Measurements from ENCODE around the gene REG4. TPM values are rescaled to one million over a fixed set of nuclear protein-coding genes. Genes with fewer than 3 reads are reported as not detected.

The REG4 gene
- total RNA-seq, 1 experiment from 2014 or later: not detected

- intact Hi-C loops (cut with micrococcal nuclease): no loop called here
- Histone ChIP-seq H3K4me1 (ENCODE audit: control insufficient read depth in 1 of 2, insufficient read depth in 2 of 2, low read length in 2 of 2) (no peaks in the 10 kb centered on the region), H3K27ac (ENCODE audit: low read depth, low read length) (no peak overlapping the region), H3K4me2 (ENCODE audit: low read length) (no peak overlapping the region), H4K20me1 (ENCODE audit: insufficient read depth) (no peaks in the 10 kb centered on the region), H3K9me3 (ENCODE audit: control insufficient read depth in 1 of 2, insufficient read depth in 1 of 2, low read depth in 1 of 2, low read length in 2 of 2) (no peaks in the 10 kb centered on the region), H3K79me2 (ENCODE audit: insufficient read depth, low read length) (no peaks in the 10 kb centered on the region), H3K9ac (ENCODE audit: low read length) (no peak overlapping the region), H3K27me3 (ENCODE audit: insufficient read depth, low read length) (no peaks in the 10 kb centered on the region), H3K36me3 (ENCODE audit: control insufficient read depth in 1 of 2, insufficient read depth in 2 of 2, low read length in 2 of 2) (no peaks in the 10 kb centered on the region), H3K9me2 (ENCODE audit: insufficient read depth) (no peaks in the 10 kb centered on the region; the same call in 1 of the 2 replicates), H2AFZ (ENCODE audit: low read depth, low read length, poor library complexity, severe bottlenecking) (no peak overlapping the region), H3K4me3 (replicated peaks in 1 of 2; ENCODE audit: low read depth in 1 of 2, low read length in 2 of 2) (no peak overlapping the region)
- ChIA-PET RAD21 (ENCODE audit: low non-redundant PET in 1 of 2, low total read pairs in 2 of 2, uncharacterized antibody in 2 of 2, unreplicated experiment in 2 of 2) (no interaction called here), POLR2A (no interaction called here), CTCF (no interaction called here)
- ATAC-seq (no peak), DNase-seq (ENCODE audit: low read depth, low spot score) (no peak)
- TF ChIP-seq RAD21 (IDR thresholded peaks at IDR 0.05; ENCODE audit: low read depth) (no peak), SRF (IDR thresholded peaks at IDR 0.05; ENCODE audit: low read depth) (no peak), YY1 (IDR thresholded peaks at IDR 0.05; ENCODE audit: extremely low read depth, insufficient replicate concordance, low read depth, low read length) (no peak), ZNF274 (IDR thresholded peaks at IDR 0.05; ENCODE audit: low read depth, low read length) (no peak), ZBTB33 (IDR thresholded peaks at IDR 0.05; ENCODE audit: extremely low read depth, insufficient replicate concordance, low read length) (no peak), POLR2A (IDR thresholded peaks at IDR 0.05; ENCODE audit: borderline replicate concordance, extremely low read depth, insufficient read depth, insufficient read length) (no peak), POLR2AphosphoS5 (IDR thresholded peaks at IDR 0.05; ENCODE audit: low read depth, low read length) (no peak), ELF1 (IDR thresholded peaks at IDR 0.05; ENCODE audit: borderline replicate concordance, low read depth) (no peak), ZFX (IDR thresholded peaks at IDR 0.05) (no peak), SP1 (IDR thresholded peaks at IDR 0.05; ENCODE audit: low read depth) (no peak), JUND (IDR thresholded peaks at IDR 0.05) (no peak), EZH2phosphoT487 (IDR thresholded peaks at IDR 0.05; ENCODE audit: borderline replicate concordance) (no peak), SIN3A (IDR thresholded peaks at IDR 0.05; ENCODE audit: low read depth) (no peak), CEBPB (IDR thresholded peaks at IDR 0.05; ENCODE audit: low read depth) (no peak), FOSL1 (IDR thresholded peaks at IDR 0.05; ENCODE audit: low read depth) (no peak)
- TF ChIP-seq, protein P1, sequence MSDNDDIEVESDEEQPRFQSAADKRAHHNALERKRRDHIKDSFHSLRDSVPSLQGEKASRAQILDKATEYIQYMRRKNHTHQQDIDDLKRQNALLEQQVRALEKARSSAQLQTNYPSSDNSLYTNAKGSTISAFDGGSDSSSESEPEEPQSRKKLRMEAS (IDR thresholded peaks at IDR 0.05): no peak
- TF ChIP-seq, protein P2, sequence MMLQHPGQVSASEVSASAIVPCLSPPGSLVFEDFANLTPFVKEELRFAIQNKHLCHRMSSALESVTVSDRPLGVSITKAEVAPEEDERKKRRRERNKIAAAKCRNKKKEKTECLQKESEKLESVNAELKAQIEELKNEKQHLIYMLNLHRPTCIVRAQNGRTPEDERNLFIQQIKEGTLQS (IDR thresholded peaks at IDR 0.05): no peak
- TF ChIP-seq, protein P3, sequence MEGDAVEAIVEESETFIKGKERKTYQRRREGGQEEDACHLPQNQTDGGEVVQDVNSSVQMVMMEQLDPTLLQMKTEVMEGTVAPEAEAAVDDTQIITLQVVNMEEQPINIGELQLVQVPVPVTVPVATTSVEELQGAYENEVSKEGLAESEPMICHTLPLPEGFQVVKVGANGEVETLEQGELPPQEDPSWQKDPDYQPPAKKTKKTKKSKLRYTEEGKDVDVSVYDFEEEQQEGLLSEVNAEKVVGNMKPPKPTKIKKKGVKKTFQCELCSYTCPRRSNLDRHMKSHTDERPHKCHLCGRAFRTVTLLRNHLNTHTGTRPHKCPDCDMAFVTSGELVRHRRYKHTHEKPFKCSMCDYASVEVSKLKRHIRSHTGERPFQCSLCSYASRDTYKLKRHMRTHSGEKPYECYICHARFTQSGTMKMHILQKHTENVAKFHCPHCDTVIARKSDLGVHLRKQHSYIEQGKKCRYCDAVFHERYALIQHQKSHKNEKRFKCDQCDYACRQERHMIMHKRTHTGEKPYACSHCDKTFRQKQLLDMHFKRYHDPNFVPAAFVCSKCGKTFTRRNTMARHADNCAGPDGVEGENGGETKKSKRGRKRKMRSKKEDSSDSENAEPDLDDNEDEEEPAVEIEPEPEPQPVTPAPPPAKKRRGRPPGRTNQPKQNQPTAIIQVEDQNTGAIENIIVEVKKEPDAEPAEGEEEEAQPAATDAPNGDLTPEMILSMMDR (IDR thresholded peaks at IDR 0.05 in 2 of 3, conservative IDR thresholded peaks at IDR 0.05 in 1 of 3; ENCODE audit: borderline replicate concordance in 1 of 3, insufficient read depth in 1 of 3, low read depth in 2 of 3, low read length in 2 of 3): no peak
- TF ChIP-seq, protein P4, sequence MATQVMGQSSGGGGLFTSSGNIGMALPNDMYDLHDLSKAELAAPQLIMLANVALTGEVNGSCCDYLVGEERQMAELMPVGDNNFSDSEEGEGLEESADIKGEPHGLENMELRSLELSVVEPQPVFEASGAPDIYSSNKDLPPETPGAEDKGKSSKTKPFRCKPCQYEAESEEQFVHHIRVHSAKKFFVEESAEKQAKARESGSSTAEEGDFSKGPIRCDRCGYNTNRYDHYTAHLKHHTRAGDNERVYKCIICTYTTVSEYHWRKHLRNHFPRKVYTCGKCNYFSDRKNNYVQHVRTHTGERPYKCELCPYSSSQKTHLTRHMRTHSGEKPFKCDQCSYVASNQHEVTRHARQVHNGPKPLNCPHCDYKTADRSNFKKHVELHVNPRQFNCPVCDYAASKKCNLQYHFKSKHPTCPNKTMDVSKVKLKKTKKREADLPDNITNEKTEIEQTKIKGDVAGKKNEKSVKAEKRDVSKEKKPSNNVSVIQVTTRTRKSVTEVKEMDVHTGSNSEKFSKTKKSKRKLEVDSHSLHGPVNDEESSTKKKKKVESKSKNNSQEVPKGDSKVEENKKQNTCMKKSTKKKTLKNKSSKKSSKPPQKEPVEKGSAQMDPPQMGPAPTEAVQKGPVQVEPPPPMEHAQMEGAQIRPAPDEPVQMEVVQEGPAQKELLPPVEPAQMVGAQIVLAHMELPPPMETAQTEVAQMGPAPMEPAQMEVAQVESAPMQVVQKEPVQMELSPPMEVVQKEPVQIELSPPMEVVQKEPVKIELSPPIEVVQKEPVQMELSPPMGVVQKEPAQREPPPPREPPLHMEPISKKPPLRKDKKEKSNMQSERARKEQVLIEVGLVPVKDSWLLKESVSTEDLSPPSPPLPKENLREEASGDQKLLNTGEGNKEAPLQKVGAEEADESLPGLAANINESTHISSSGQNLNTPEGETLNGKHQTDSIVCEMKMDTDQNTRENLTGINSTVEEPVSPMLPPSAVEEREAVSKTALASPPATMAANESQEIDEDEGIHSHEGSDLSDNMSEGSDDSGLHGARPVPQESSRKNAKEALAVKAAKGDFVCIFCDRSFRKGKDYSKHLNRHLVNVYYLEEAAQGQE (IDR thresholded peaks at IDR 0.05; ENCODE audit: low read depth): no peak
- no TSS peak for BruUV-seq (replicated peaks)
Observed at GRCh38 chr1:119752592-119752991, 58.7 kb downstream of the REG4 start.

Data from HCT116 (cell line).